GM19372 (cell line): Measurements from ENCODE around the gene SUN1.
A peak's percentile ranks its signal among the peaks of the same experiment; 100 is the strongest.
"Not testable (repeated sequence)": the region's sequence is repeated elsewhere in the genome, so short reads cannot be mapped to it uniquely, and the experiment has no call there.

Experiments used
- ATAC-seq: cut with Tn5 transposase; IDR thresholded peaks from one replicate; pipeline ENCODE4 v1.9.1; 2021; ENCODE audit warnings: mild to moderate bottlenecking, low read depth, moderate library complexity; ENCODE audit not compliant: unreplicated experiment

The SUN1 gene

GRCh38 chr7:916291-916941 lies 84.1 kb downstream of the SUN1 start:
- ATAC-seq = no peak

GRCh38 chr7:917255-918117 lies 85.2 kb downstream of the SUN1 start:
- ATAC-seq = no peak

- ATAC-seq = no peak
These were observed 85.8 kb downstream of the SUN1 start for GRCh38 chr7:918118-918425.

- no peak for ATAC-seq
These were observed 86.3 kb downstream of the SUN1 start for GRCh38 chr7:918441-919113.

- ATAC-seq = no peak
These were observed 86.8 kb downstream of the SUN1 start for GRCh38 chr7:919114-919442.

- no peak for ATAC-seq
These were observed 87.7 kb downstream of the SUN1 start for GRCh38 chr7:919924-920341.

- no peak for ATAC-seq
These were observed 88.2 kb downstream of the SUN1 start for GRCh38 chr7:920351-921070.

GRCh38 chr7:921071-921461 lies 88.8 kb downstream of the SUN1 start:
- no peak for ATAC-seq

- no peak for ATAC-seq
These were observed 89.5 kb downstream of the SUN1 start for GRCh38 chr7:921581-922333.

- no peak for ATAC-seq
These were observed 90.2 kb downstream of the SUN1 start for GRCh38 chr7:922334-923107.

- ATAC-seq = peak; percentile 66
These were observed 91.1 kb downstream of the SUN1 start for GRCh38 chr7:923108-924041.

- ATAC-seq = not testable (repeated sequence)
These were observed 91.8 kb downstream of the SUN1 start for GRCh38 chr7:924042-924441.
